ENCODE measurements around the gene OPTC. TPM values are rescaled to one million over a fixed set of nuclear protein-coding genes. Genes with fewer than 3 reads are reported as not detected.

The OPTC gene
- total RNA-seq, 1 donor from 2014 or later = not detected

Other genes with a start within 250 kb of the OPTC start
- 31.2 and 33.7 TPM in 2 replicates for gene BTG2, start 188.6 kb upstream of the OPTC start, total RNA-seq
- gene FMOD, start 143.0 kb upstream of the OPTC start, total RNA-seq = not detected in 2 replicates
- 0.94 and 1.0 TPM in 2 replicates for gene PRELP, start 18.3 kb upstream of the OPTC start, total RNA-seq
- gene ATP2B4, start 132.7 kb downstream of the OPTC start, total RNA-seq = 39.4 and 42.1 TPM in 2 replicates